ENCODE results near the gene VWA3A. TPM values are rescaled to one million over a fixed set of nuclear protein-coding genes. Genes with fewer than 3 reads are reported as not detected.
A peak's percentile ranks its signal among the peaks of the same experiment; 100 is the strongest.

VWA3A gene
- total and polyA plus RNA-seq, 2 experiments from 2014 or later, result 0.45 TPM; not detected in 1

GRCh38 chr16:22099256-22099975, 7.1 kb downstream of the VWA3A start:
- H3K36me3 Mint-ChIP-seq (ENCODE audit: low read depth), result peaks cover 3% of the 10 kb centered on the region; the same call in 1 of the 3 replicates
- Histone ChIP-seq H3K4me2 (no peak overlapping the region), H3K9me2 (ENCODE audit: insufficient read depth) (no peaks in the 10 kb centered on the region), H3K4me3 (no peak overlapping the region), H3K79me2 (replicated peaks; ENCODE audit: insufficient read depth) (no peaks in the 10 kb centered on the region), H2AFZ (0 out of 2 replicates have a peak overlapping the region, but pooled peaks have one; percentile 1), H3F3A (replicated peaks; ENCODE audit: low read depth) (no peaks in the 10 kb centered on the region), H3K27ac (ENCODE audit: low read depth) (no peak overlapping the region), H3K27me3 (ENCODE audit: insufficient read depth) (no peaks in the 10 kb centered on the region), H4K20me1 (replicated peaks; ENCODE audit: insufficient read depth) (no peaks in the 10 kb centered on the region), H3K4me1 (ENCODE audit: insufficient read depth) (peaks cover 22% of the 10 kb centered on the region), H3K36me3 (ENCODE audit: insufficient read depth) (no peaks in the 10 kb centered on the region)
- H3K4me1 Mint-ChIP-seq, result peaks cover 24% of the 10 kb centered on the region
- peaks cover 6% of the 10 kb centered on the region for H3K27me3 Mint-ChIP-seq (ENCODE audit: insufficient read depth, low read depth, poor library complexity)
- DNase-seq (ENCODE audit: low spot score), result no peak
- H3K4me3 Mint-ChIP-seq, result no peak overlapping the region
- TF ChIP-seq STAT1 (IDR thresholded peaks at IDR 0.05; ENCODE audit: unreplicated experiment) (no peak), ZNF462 (CRISPR knock-in tag; IDR thresholded peaks at IDR 0.05) (no peak), CREB1 (CRISPR knock-in tag; IDR thresholded peaks at IDR 0.05; ENCODE audit: low read depth) (no peak), NANOG (IDR thresholded peaks at IDR 0.05; ENCODE audit: borderline replicate concordance) (no peak), ZNF331 (CRISPR knock-in tag; IDR thresholded peaks at IDR 0.05; ENCODE audit: low read depth) (no peak), CTCF (conservative IDR thresholded peaks at IDR 0.05; ENCODE audit: low read depth in 2 of 2) (peak in 1 of 2 experiments; percentile 7; a peak in 1 of 4 replicates)
- no peak for ATAC-seq
- H3K9me3 Mint-ChIP-seq, result peaks cover 3% of the 10 kb centered on the region
- H3K27ac Mint-ChIP-seq, result no peak overlapping the region
